Stomach (tissue), 9 donors: ENCODE data around the gene CAMKK1. TPM values are rescaled to one million over a fixed set of nuclear protein-coding genes. Genes with fewer than 3 reads are reported as not detected.
A peak's percentile ranks its signal among the peaks of the same experiment; 100 is the strongest.

ENCODE experiments used
- DNase-seq, 2 donors: peaks; one replicate each; pipeline versions ENCODE4 v3.0.0 to v3.0.0-alpha.2; 2013 to 2019
- H3K27ac ChIP-seq, 5 donors: fragments of 200-600 bp in 4 of 5; sonication (generic) in 4 of 5; one replicate each; pipeline ENCODE4 v1.5.1; 2013 to 2019; ENCODE audit warnings: mild to moderate bottlenecking in 1 of 5, moderate library complexity in 1 of 5
- H3K27me3 ChIP-seq, 3 donors: fragments of 200-600 bp; sonication (generic); one replicate each; pipeline ENCODE4 v1.5.1; 2017 to 2019; ENCODE audit warnings: mixed run types in 1 of 3
- H3K36me3 ChIP-seq, 4 donors: fragments of 200-600 bp; sonication (generic); 1 replicate in 3 of 4; 2 replicates in 1 of 4; pipeline ENCODE4 v1.5.1; 2016 to 2019
- H3K4me1 ChIP-seq, 4 donors: fragments of 200-600 bp; sonication (generic); one replicate each; pipeline ENCODE4 v1.5.1; 2016 to 2019
- H3K4me3 ChIP-seq, 4 donors: fragments of 200-600 bp; sonication (generic) in 3 of 4; one replicate each; pipeline ENCODE4 v1.5.1; 2016 to 2019; ENCODE audit warnings: mild to moderate bottlenecking in 1 of 4
- H3K9me3 ChIP-seq, 4 donors: fragments of 200-600 bp; sonication (generic); one replicate each; pipeline ENCODE4 v1.5.1; 2016 to 2019
- CTCF ChIP-seq, 7 experiments: fragments of 450-650 bp in 4 of 7; fragments of 200-600 bp in 3 of 7; sonication (generic) in 3 of 7; IDR thresholded peaks; one replicate each; pipeline ENCODE4 v1.5.1; 2016 to 2019; ENCODE audit warnings: antibody characterized with exemption in 7 of 7, control low read depth in 2 of 7, mild to moderate bottlenecking in 1 of 7
- EP300 ChIP-seq: sonication (generic); formaldehyde crosslinking; IDR thresholded peaks from one replicate; pipeline ENCODE4 v1.6.1; 2017; ENCODE audit warnings: antibody characterized with exemption
- POLR2A ChIP-seq, 4 donors: fragments of 450-650 bp; IDR thresholded peaks; one replicate each; pipeline ENCODE4 v1.6.1; 2016; ENCODE audit warnings: antibody characterized with exemption in 4 of 4, control low read depth in 2 of 4, mild to moderate bottlenecking in 1 of 4, moderate library complexity in 1 of 4
- POLR2AphosphoS5 ChIP-seq, 3 donors: sonication (generic); formaldehyde crosslinking; IDR thresholded peaks; one replicate each; pipeline ENCODE4 v1.6.1; 2016; ENCODE audit warnings: antibody characterized with exemption in 3 of 3
- WGBS, 5 donors: extraction: QIAGEN DNeasy Blood & Tissue Kit in 3 of 5; methylation state at CpG; one replicate each; pipeline versions ENCODE4 v1.1.5 to v1.1.7; 2013 to 2018; 5-methylcytosine and 5-hydroxymethylcytosine counted together
- intact Hi-C: fragments of 100-400 bp; cut with DNase I; formaldehyde crosslinking; loops from one replicate; pipeline ENCODE4 v1.15.1; 2023; ENCODE audit warnings: low total_unique reads
- polyA plus RNA-seq, 3 donors: library from polyadenylated mRNA; stranded (reverse); fragments of 200-250 nt; gene quantifications; one replicate each; pipeline ENCODE4 v1.2.3, GENCODE V29; 2013
- total RNA-seq, 5 donors: library from RNA; depleted of rRNA; stranded (reverse); fragments of >200 nt; gene quantifications; one replicate each; pipeline versions ENCODE4 v1.1.0 to v1.2.3, GENCODE V29; 2014 to 2016
- donor health status: healthy with polysubstance abuse.
- donor health status: Bipolar disorder and iron deficiency.
- donor health status: healthy.

CAMKK1 gene
- total and polyA plus RNA-seq, 8 donors = 0.58 to 15.1 (median 4.6) TPM

- Histone ChIP-seq H3K27me3 (no peaks in the 10 kb centered on the region), H3K4me3 (peak overlapping the region in 2 of 4 donors; percentile 31 to 33), H3K36me3 (no peaks in the 10 kb centered on the region), H3K4me1 (peaks cover 21 to 55% (median 33%) of the 10 kb centered on the region in 4 donors), H3K9me3 (no peaks in the 10 kb centered on the region), H3K27ac (peak overlapping the region in 3 of 5 donors; percentile 29 to 79 (median 70))
- 26 to 39% (median 30%) methylated on average over 12 to 17 of the region's 17 CpGs for WGBS, 5 donors
- intact Hi-C loops = no loop called here
- no peak for TF ChIP-seq EP300
- peak in 5 of 7 experiments; percentile 93 to 98 (median 97) for TF ChIP-seq CTCF (IDR thresholded peaks at IDR 0.05)
- peak in 1 of 3 donors; percentile 37 for TF ChIP-seq POLR2AphosphoS5 (IDR thresholded peaks at IDR 0.05)
- no peak for TF ChIP-seq POLR2A (IDR thresholded peaks at IDR 0.05)
- peak; percentile 85 to 93 for DNase-seq
Observed at GRCh38 chr17:3913531-3914311, 20.9 kb upstream of the CAMKK1 start.

- no peak for DNase-seq
- no peaks in the 10 kb centered on the region for H3K27me3 ChIP-seq
- H3K9me3 ChIP-seq = no peaks in the 10 kb centered on the region
- TF ChIP-seq POLR2A (IDR thresholded peaks at IDR 0.05) = no peak
- no peak for TF ChIP-seq CTCF (IDR thresholded peaks at IDR 0.05)
- no peak for TF ChIP-seq POLR2AphosphoS5 (IDR thresholded peaks at IDR 0.05)
- TF ChIP-seq EP300 = no peak
- no peak overlapping the region for H3K27ac ChIP-seq
- H3K36me3 ChIP-seq = no peaks in the 10 kb centered on the region
- 92 to 100% (median 95%) methylated on average over 2 of the region's 2 CpGs for WGBS, 5 donors
- intact Hi-C loops = no loop called here
- peaks cover 21 to 50% (median 29%) of the 10 kb centered on the region in 4 donors for H3K4me1 ChIP-seq
- no peak overlapping the region for H3K4me3 ChIP-seq
Observed at GRCh38 chr17:3912827-3913226, 20.0 kb upstream of the CAMKK1 start.

GRCh38 chr17:3911271-3912053 is 18.6 kb upstream of the CAMKK1 start:
- H3K9me3 ChIP-seq = no peaks in the 10 kb centered on the region
- peak overlapping the region in 2 of 5 donors; percentile 38 to 46 for H3K27ac ChIP-seq
- peak in 1 of 2 donors; percentile 84 for DNase-seq
- H3K36me3 ChIP-seq = no peaks in the 10 kb centered on the region
- intact Hi-C loops = no loop called here
- peaks cover 9 to 36% (median 16%) of the 10 kb centered on the region in 4 donors for H3K4me1 ChIP-seq
- TF ChIP-seq CTCF (IDR thresholded peaks at IDR 0.05) = no peak
- no peak for TF ChIP-seq POLR2AphosphoS5 (IDR thresholded peaks at IDR 0.05)
- TF ChIP-seq EP300 = no peak
- no peak for TF ChIP-seq POLR2A (IDR thresholded peaks at IDR 0.05)
- no peak overlapping the region for H3K4me3 ChIP-seq
- H3K27me3 ChIP-seq = no peaks in the 10 kb centered on the region
- WGBS, 5 donors = 57 to 73% (median 70%) methylated on average over 26 to 30 of the region's 30 CpGs

- Histone ChIP-seq H3K27ac (peak overlapping the region in 1 of 5 donors; percentile 38), H3K9me3 (no peaks in the 10 kb centered on the region), H3K27me3 (no peaks in the 10 kb centered on the region), H3K36me3 (no peaks in the 10 kb centered on the region), H3K4me3 (no peak overlapping the region), H3K4me1 (peaks cover 3 to 28% (median 10%) of the 10 kb centered on the region in 4 donors)
- TF ChIP-seq EP300 (no peak), CTCF (IDR thresholded peaks at IDR 0.05) (no peak), POLR2AphosphoS5 (IDR thresholded peaks at IDR 0.05) (no peak), POLR2A (IDR thresholded peaks at IDR 0.05) (no peak)
- 78 to 93% (median 86%) methylated on average over 9 to 11 of the region's 11 CpGs for WGBS, 5 donors
- intact Hi-C loops = no loop called here
- DNase-seq = no peak
Observed at GRCh38 chr17:3910420-3911270, 17.8 kb upstream of the CAMKK1 start.
